Measurements from ENCODE around the gene MB.

GRCh38 chr22:35620624-35621251, 3.6 kb upstream of the MB start:
- TF ChIP-seq CTCF (IDR thresholded peaks at IDR 0.05 in 4 of 5, conservative IDR thresholded peaks at IDR 0.05 in 1 of 5): no peak
- TF ChIP-seq POLR2A (IDR thresholded peaks at IDR 0.05): peak; percentile 59 to 66
